ENCODE measurements around the gene RIMS3.

GRCh38 chr1:40633931-40634376, 31.5 kb downstream of the RIMS3 start:
- no peak for TF ChIP-seq EP300 (IDR thresholded peaks at IDR 0.05)
- TF ChIP-seq CTCF (IDR thresholded peaks at IDR 0.05): no peak
